GM06990 (cell line): Measurements from ENCODE around the gene PKIG.

Experiments used
- DNase-seq: peaks from one replicate; pipeline ENCODE4 v3.0.0-alpha.2; 2011; ENCODE audit not compliant: insufficient read length; ENCODE audit errors: extremely low read depth
- H3K27me3 ChIP-seq: replicated peaks from 2 replicates; pipeline ENCODE4 v1.6.0; 2011; ENCODE audit warnings: low read length; ENCODE audit not compliant: control insufficient read depth, insufficient read depth
- H3K36me3 ChIP-seq: 2 replicates; pipeline ENCODE4 v1.5.1; 2011; ENCODE audit warnings: low read length; ENCODE audit not compliant: control insufficient read depth, insufficient read depth
- H3K4me3 ChIP-seq: replicated peaks from 2 replicates; pipeline ENCODE4 v1.5.1; 2011; ENCODE audit warnings: low read depth, mild to moderate bottlenecking, control low read depth, low read length
- CTCF ChIP-seq: IDR thresholded peaks from 2 replicates; pipeline ENCODE4 v1.5.1; 2011; ENCODE audit warnings: low read length, control low read depth, mild to moderate bottlenecking, inconsistent platforms; ENCODE audit not compliant: insufficient read depth, poor library complexity, severe bottlenecking

PKIG gene

GRCh38 chr20:44627364-44628010 lies 45.1 kb downstream of the PKIG start:
- no peak for TF ChIP-seq CTCF
- no peak overlapping the region for H3K4me3 ChIP-seq
- H3K27me3 ChIP-seq: no peaks in the 10 kb centered on the region
- DNase-seq: no peak
- peaks cover 49% of the 10 kb centered on the region for H3K36me3 ChIP-seq

DNA sequence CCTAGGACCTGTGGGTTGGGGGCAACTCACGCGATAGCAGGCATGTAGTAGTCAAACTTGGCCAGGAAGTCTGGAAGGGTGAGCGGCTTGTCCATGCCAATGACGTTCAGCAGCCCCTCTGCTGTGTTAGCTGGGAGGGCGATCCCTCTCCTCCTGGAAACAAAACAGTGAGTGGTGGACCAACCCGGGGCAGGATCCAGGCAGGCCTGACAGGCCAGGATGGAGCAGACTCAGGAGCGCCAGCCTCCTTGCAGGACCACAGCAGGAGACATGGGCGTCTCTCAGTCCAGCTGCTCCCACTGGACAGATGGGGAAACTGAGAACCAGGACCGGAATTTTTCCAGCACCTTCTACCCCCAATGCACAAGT lies 46.6 kb downstream of the PKIG start:
- Histone ChIP-seq H3K27me3 (no peaks in the 10 kb centered on the region), H3K36me3 (peaks cover 46% of the 10 kb centered on the region), H3K4me3 (no peak overlapping the region)
- no peak for TF ChIP-seq CTCF
- no peak for DNase-seq

GRCh38 chr20:44629542-44629941 lies 47.2 kb downstream of the PKIG start:
- H3K36me3 ChIP-seq: peaks cover 45% of the 10 kb centered on the region

DNA sequence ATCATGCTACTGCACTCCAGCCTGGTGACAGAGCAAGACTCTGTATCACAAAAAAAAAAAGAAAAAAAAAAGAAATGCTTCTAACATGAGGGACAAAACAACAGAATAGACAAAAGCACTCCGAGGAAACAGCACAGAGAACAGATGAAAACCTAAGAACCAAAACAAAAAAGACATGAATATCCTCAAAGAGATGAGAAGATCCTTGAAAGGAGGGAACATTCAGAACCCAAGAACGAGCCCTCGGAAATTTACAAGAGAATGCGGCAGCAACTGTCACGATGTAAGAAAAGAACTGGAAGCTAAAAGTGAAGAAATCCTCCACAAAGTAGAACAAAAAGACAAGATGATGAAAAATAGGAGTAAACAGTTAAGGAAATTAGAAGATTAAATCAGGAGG lies 47.9 kb downstream of the PKIG start:
- Histone ChIP-seq H3K4me3 (no peak overlapping the region), H3K27me3 (no peaks in the 10 kb centered on the region), H3K36me3 (peaks cover 49% of the 10 kb centered on the region)
- DNase-seq: no peak
- no peak for TF ChIP-seq CTCF

More at GRCh38 chr20:44629542-44629941, 47.2 kb downstream of the PKIG start:
- DNase-seq: no peak
- Histone ChIP-seq H3K4me3 (no peak overlapping the region), H3K27me3 (no peaks in the 10 kb centered on the region)
- TF ChIP-seq CTCF: no peak

- TF ChIP-seq CTCF: no peak
- Histone ChIP-seq H3K27me3 (no peaks in the 10 kb centered on the region), H3K4me3 (no peak overlapping the region), H3K36me3 (peaks cover 43% of the 10 kb centered on the region)
- DNase-seq: no peak
Observed at GRCh38 chr20:44632103-44632752, 49.8 kb downstream of the PKIG start.
